GM23248 (cell line): Measurements from ENCODE around the gene PNPLA8.

Source experiments
- EZH2 ChIP-seq: fragments of 200-600 bp; sonication (generic); IDR thresholded peaks from 2 replicates; pipeline ENCODE4 v1.6.1; 2018; ENCODE audit warnings: antibody characterized with exemption, mild to moderate bottlenecking; ENCODE audit not compliant: insufficient read depth, poor library complexity, severe bottlenecking
- EZH2phosphoT487 ChIP-seq: fragments of 200-600 bp; sonication (generic); IDR thresholded peaks from 2 replicates; pipeline ENCODE4 v1.6.1; 2018; ENCODE audit warnings: antibody characterized with exemption, moderate library complexity, mild to moderate bottlenecking, low read depth; ENCODE audit not compliant: insufficient read depth

- TF ChIP-seq EZH2 (no peak), EZH2phosphoT487 (no peak)
Measured at GRCh38 chr7:108492742-108493141, 33.2 kb downstream of the PNPLA8 start.
